WTC11 (cell line): ENCODE data around the gene FANCC. TPM values are rescaled to one million over a fixed set of nuclear protein-coding genes. Genes with fewer than 3 reads are reported as not detected.
A peak's percentile ranks its signal among the peaks of the same experiment; 100 is the strongest.
"Not testable (repeated sequence)": the region's sequence is repeated elsewhere in the genome, so short reads cannot be mapped to it uniquely, and the experiment has no call there.

Source experiments
- ATAC-seq: fragments of 200-7000 bp; cut with Tn5 transposase; 2 replicates; pipeline ENCODE4 v1.10.0; 2021; ENCODE audit warnings: mild to moderate bottlenecking, moderate library complexity
- CTCF ChIA-PET: fragments of 300-600 bp; sonication (Branson Sonifier 250); formaldehyde crosslinking; loops from one replicate; lab custom pipeline; 2021; ENCODE audit warnings: antibody characterized with exemption; lab: Charles Lee
- POLR2A ChIA-PET: fragments of 350-600 bp; sonication (Branson Sonifier 250); formaldehyde crosslinking; loops from one replicate; lab custom pipeline; 2021; ENCODE audit warnings: antibody characterized with exemption; lab: Charles Lee
- DNase-seq: peaks from one replicate; pipeline ENCODE4 v3.0.0; 2021; ENCODE audit warnings: low spot score
- H3K27ac Mint-ChIP-seq: 2 replicates; pipeline ENCODE4 v1.8.0; 2021; ENCODE audit warnings: mixed read lengths
- H3K27me3 Mint-ChIP-seq: 2 replicates; pipeline ENCODE4 v1.8.0; 2021; ENCODE audit warnings: low read depth, mild to moderate bottlenecking, moderate library complexity, mixed read lengths
- H3K36me3 Mint-ChIP-seq: 2 replicates; pipeline ENCODE4 v1.8.0; 2021; ENCODE audit warnings: mixed read lengths
- H3K4me1 Mint-ChIP-seq: 2 replicates; pipeline ENCODE4 v1.8.0; 2022; ENCODE audit warnings: mixed read lengths
- H3K4me3 Mint-ChIP-seq: 2 replicates; pipeline ENCODE4 v1.8.0; 2021; ENCODE audit warnings: mild to moderate bottlenecking, moderate library complexity, mixed read lengths
- H3K9me3 Mint-ChIP-seq: 2 replicates; pipeline ENCODE4 v1.8.0; 2021; ENCODE audit warnings: mixed read lengths
- CREB1 ChIP-seq: sonication (generic); formaldehyde crosslinking; IDR thresholded peaks from 2 replicates; pipeline ENCODE4 v1.8.0; 2023; ENCODE audit warnings: mild to moderate bottlenecking, missing genetic modification reagents
- ETV6 ChIP-seq: sonication (generic); formaldehyde crosslinking; IDR thresholded peaks from 2 replicates; pipeline ENCODE4 v1.8.1; 2022; ENCODE audit warnings: mild to moderate bottlenecking, missing genetic modification reagents
- FOXK1 ChIP-seq: sonication (generic); formaldehyde crosslinking; IDR thresholded peaks from 2 replicates; pipeline ENCODE4 v1.8.0; 2022; ENCODE audit warnings: mild to moderate bottlenecking, moderate library complexity, missing genetic modification reagents
- GABPB1 ChIP-seq: sonication (generic); formaldehyde crosslinking; IDR thresholded peaks from 2 replicates; pipeline ENCODE4 v1.8.1; 2023; ENCODE audit warnings: mild to moderate bottlenecking, missing genetic modification reagents
- JUN ChIP-seq: sonication (generic); formaldehyde crosslinking; IDR thresholded peaks from 2 replicates; pipeline ENCODE4 v1.8.0; 2023; ENCODE audit warnings: mild to moderate bottlenecking, missing genetic modification reagents
- NFE2L1 ChIP-seq: sonication (generic); formaldehyde crosslinking; IDR thresholded peaks from 2 replicates; pipeline ENCODE4 v1.8.1; 2023; ENCODE audit warnings: missing genetic modification reagents
- OVOL2 ChIP-seq: fragments of 250-450 bp; sonication (Bioruptor Pico); IDR thresholded peaks from 2 replicates; pipeline ENCODE4 v1.9.0; 2021; ENCODE audit warnings: mild to moderate bottlenecking, borderline replicate concordance
- STAT6 ChIP-seq: sonication (generic); formaldehyde crosslinking; conservative IDR thresholded peaks from 2 replicates; pipeline ENCODE4 v1.8.1; 2023; ENCODE audit warnings: mild to moderate bottlenecking, low read depth, missing genetic modification reagents, moderate library complexity
- ZNF121 ChIP-seq: sonication (generic); formaldehyde crosslinking; IDR thresholded peaks from 2 replicates; pipeline ENCODE4 v1.8.0; 2023; ENCODE audit warnings: missing genetic modification reagents
- ZNF263 ChIP-seq: sonication (generic); formaldehyde crosslinking; IDR thresholded peaks from 2 replicates; pipeline ENCODE4 v1.8.1; 2022; ENCODE audit warnings: low read depth, mild to moderate bottlenecking, moderate library complexity, missing genetic modification reagents
- ZNF396 ChIP-seq: fragments of 250-450 bp; sonication (Bioruptor Pico); IDR thresholded peaks from 2 replicates; pipeline ENCODE4 v1.8.0; 2021; ENCODE audit warnings: mild to moderate bottlenecking, moderate library complexity, borderline replicate concordance
- ZNF512 ChIP-seq: sonication (generic); formaldehyde crosslinking; IDR thresholded peaks from 2 replicates; pipeline ENCODE4 v1.8.1; 2022; ENCODE audit warnings: missing genetic modification reagents, borderline replicate concordance
- ZNF671 ChIP-seq: fragments of 250-450 bp; sonication (Bioruptor Pico); IDR thresholded peaks from 2 replicates; pipeline ENCODE4 v1.8.0; 2021; ENCODE audit warnings: mild to moderate bottlenecking
- ZSCAN18 ChIP-seq: fragments of 250-450 bp; sonication (Bioruptor Pico); IDR thresholded peaks from 2 replicates; pipeline ENCODE4 v2.1.2; 2022; ENCODE audit warnings: mild to moderate bottlenecking, moderate library complexity
- total RNA-seq: library from RNA; stranded (reverse); gene quantifications from 3 replicates; pipeline ENCODE4 v1.2.3, GENCODE V29; 2021
- TF ChIP-seq, protein P1 (sequence below): sonication (generic); formaldehyde crosslinking; IDR thresholded peaks from 2 replicates; pipeline ENCODE4 v1.8.1; 2023; ENCODE audit warnings: mild to moderate bottlenecking, missing genetic modification reagents, moderate library complexity
- TF ChIP-seq, protein P2 (sequence below): sonication (generic); formaldehyde crosslinking; IDR thresholded peaks from 2 replicates; pipeline ENCODE4 v1.8.1; 2022; ENCODE audit warnings: low read depth, mild to moderate bottlenecking, moderate library complexity, missing genetic modification reagents, borderline replicate concordance

FANCC gene
- total RNA-seq, 1 experiment from 2014 or later = 10.9 TPM

- peaks cover 23% of the 10 kb centered on the region for H3K4me1 Mint-ChIP-seq
- ATAC-seq, H3K27me3 Mint-ChIP-seq, POLR2A ChIA-PET, H3K36me3 Mint-ChIP-seq, H3K27ac Mint-ChIP-seq, DNase-seq, H3K9me3 Mint-ChIP-seq, H3K4me3 Mint-ChIP-seq: not testable (repeated sequence)
- CTCF ChIA-PET = interaction anchor here (0.5 to 1.7 kb wide), 5 partner anchors 10 to 1189 kb away, joined by 3 to 8 read pairs (median 5); no protein-coding TSS in a partner anchor
- TF ChIP-seq ZNF121 (CRISPR knock-in tag) = peak; percentile 80; the same call in 1 of the 2 replicates
Observed at GRCh38 chr9:95203019-95203418, 114.5 kb downstream of the FANCC start.

- H3K4me3 Mint-ChIP-seq = no peak overlapping the region
- H3K4me1 Mint-ChIP-seq = peaks cover 23% of the 10 kb centered on the region
- H3K27me3 Mint-ChIP-seq = no peaks in the 10 kb centered on the region
- 0 out of 2 replicates have a peak, but pooled peaks cover 4% of the 10 kb centered on the region for H3K9me3 Mint-ChIP-seq
- no peak for TF ChIP-seq ZSCAN18 (CRISPR knock-in tag)
- CTCF ChIA-PET = interaction anchor here (1.0 to 1.8 kb wide), 6 partner anchors 9 to 74 kb away, joined by 3 to 12 read pairs (median 4); no protein-coding TSS in a partner anchor
- DNase-seq (no peak), ATAC-seq (peak; percentile 61)
- POLR2A ChIA-PET = no interaction called here
- no peak overlapping the region; the same call in 1 of the 2 replicates for H3K27ac Mint-ChIP-seq
- H3K36me3 Mint-ChIP-seq = no peaks in the 10 kb centered on the region
Observed at GRCh38 chr9:95202076-95202681, 115.3 kb downstream of the FANCC start.

GRCh38 chr9:95201206-95201605 is 116.3 kb downstream of the FANCC start:
- peaks cover 20% of the 10 kb centered on the region for H3K4me1 Mint-ChIP-seq
- CTCF ChIA-PET = interaction anchor here (0.6 to 1.8 kb wide), 5 partner anchors 8 to 1107 kb away, joined by 3 to 12 read pairs (median 4); no protein-coding TSS in a partner anchor
- no peak for TF ChIP-seq NFE2L1 (CRISPR knock-in tag)
- TF ChIP-seq FOXK1 (CRISPR knock-in tag) = no peak
- TF ChIP-seq ZNF671 (CRISPR knock-in tag) = no peak
- TF ChIP-seq CREB1 (CRISPR knock-in tag) = no peak
- no peak for TF ChIP-seq JUN (CRISPR knock-in tag)
- no peak for TF ChIP-seq ETV6
- TF ChIP-seq, all 79 proteins: peak for 0
- Mint-ChIP-seq H3K4me3 (no peak overlapping the region), H3K9me3 (0 out of 2 replicates have a peak, but pooled peaks cover 4% of the 10 kb centered on the region), H3K27me3 (no peaks in the 10 kb centered on the region), H3K27ac (no peak overlapping the region), H3K36me3 (no peaks in the 10 kb centered on the region)
- ATAC-seq (no peak), DNase-seq (no peak)
- POLR2A ChIA-PET = no interaction called here

GRCh38 chr9:95197692-95198271 is 119.7 kb downstream of the FANCC start:
- H3K27me3 Mint-ChIP-seq = no peaks in the 10 kb centered on the region
- CTCF ChIA-PET = no interaction called here
- H3K27ac Mint-ChIP-seq = no peak overlapping the region
- no peak for ATAC-seq
- H3K9me3 Mint-ChIP-seq = 0 out of 2 replicates have a peak, but pooled peaks cover 5% of the 10 kb centered on the region
- H3K4me1 Mint-ChIP-seq = peaks cover 19% of the 10 kb centered on the region
- no peak for TF ChIP-seq ZNF512 (CRISPR knock-in tag)
- no peak for TF ChIP-seq OVOL2 (CRISPR knock-in tag)
- TF ChIP-seq, protein P1, sequence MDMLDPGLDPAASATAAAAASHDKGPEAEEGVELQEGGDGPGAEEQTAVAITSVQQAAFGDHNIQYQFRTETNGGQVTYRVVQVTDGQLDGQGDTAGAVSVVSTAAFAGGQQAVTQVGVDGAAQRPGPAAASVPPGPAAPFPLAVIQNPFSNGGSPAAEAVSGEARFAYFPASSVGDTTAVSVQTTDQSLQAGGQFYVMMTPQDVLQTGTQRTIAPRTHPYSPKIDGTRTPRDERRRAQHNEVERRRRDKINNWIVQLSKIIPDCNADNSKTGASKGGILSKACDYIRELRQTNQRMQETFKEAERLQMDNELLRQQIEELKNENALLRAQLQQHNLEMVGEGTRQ (CRISPR knock-in tag) = no peak
- TF ChIP-seq ZNF396 (CRISPR knock-in tag) = no peak
- TF ChIP-seq GABPB1 (CRISPR knock-in tag) = no peak
- TF ChIP-seq ZNF671 (CRISPR knock-in tag) = no peak
- TF ChIP-seq, protein P2, sequence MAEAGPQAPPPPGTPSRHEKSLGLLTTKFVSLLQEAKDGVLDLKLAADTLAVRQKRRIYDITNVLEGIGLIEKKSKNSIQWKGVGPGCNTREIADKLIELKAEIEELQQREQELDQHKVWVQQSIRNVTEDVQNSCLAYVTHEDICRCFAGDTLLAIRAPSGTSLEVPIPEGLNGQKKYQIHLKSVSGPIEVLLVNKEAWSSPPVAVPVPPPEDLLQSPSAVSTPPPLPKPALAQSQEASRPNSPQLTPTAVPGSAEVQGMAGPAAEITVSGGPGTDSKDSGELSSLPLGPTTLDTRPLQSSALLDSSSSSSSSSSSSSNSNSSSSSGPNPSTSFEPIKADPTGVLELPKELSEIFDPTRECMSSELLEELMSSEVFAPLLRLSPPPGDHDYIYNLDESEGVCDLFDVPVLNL (CRISPR knock-in tag) = no peak
- no peak for TF ChIP-seq STAT6 (CRISPR knock-in tag)
- TF ChIP-seq ZNF263 (CRISPR knock-in tag) = no peak
- no peak overlapping the region for H3K4me3 Mint-ChIP-seq
- H3K36me3 Mint-ChIP-seq = no peaks in the 10 kb centered on the region
- no peak for DNase-seq
- POLR2A ChIA-PET = no interaction called here
